SKM-1 (cell line): Measurements from ENCODE around the gene SLC15A4.
"Not testable (repeated sequence)": the region's sequence is repeated elsewhere in the genome, so short reads cannot be mapped to it uniquely, and the experiment has no call there.

Experiments
- DNase-seq: peaks from one replicate; lab custom pipeline; 2025; ENCODE audit not compliant: unreplicated experiment; lab: John Stamatoyannopoulos, UW

The SLC15A4 gene

DNA sequence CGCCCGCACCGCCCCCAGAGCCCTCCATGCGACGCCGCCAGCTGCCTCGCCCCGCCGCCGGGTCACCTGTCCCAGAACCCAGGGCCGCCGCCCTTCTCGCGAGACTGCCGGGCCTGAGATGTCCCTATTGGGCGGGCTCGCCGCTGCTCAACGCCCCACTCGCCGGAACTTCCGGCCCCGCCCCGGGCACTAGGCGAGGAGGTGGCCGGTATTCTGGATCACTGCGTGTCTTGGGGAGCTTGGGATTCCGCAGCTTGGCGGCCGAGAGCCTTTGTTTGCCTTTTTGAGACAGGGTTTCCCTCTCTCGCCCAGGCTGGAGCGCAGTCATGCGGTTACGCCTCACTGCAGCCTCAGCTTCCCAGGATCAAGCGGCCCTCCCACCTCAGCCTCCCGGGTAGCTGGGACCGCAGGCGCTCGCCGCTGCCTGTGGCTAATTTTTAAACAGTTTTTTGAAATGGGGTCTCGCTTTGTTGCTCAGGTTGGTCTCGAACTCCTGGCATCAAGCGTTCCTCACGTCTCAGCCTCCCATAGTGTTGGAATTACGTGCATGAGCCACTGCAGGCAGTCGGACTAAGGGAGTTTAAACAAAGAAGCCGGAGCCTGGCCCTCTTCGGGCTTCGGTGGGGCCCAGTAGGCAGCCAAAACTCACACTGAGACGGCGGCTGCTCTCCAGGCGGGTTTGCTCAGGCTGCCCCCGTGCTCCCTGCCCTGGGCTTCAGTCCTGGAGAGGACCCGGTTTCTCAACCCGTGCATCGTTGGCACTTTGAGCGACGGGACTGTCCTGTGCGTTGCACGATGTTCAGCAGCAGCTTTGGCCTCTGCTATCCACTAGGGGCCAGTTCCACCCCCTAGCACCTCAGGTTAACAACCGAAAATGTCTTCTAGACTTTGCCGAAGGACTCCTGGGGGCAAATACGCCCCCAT lies at the start of gene SLC15A4:
Gene SLC15A4 (minus strand): TSS at position 43 of the 924 bp plus-strand sequence. CDS start 15 bp downstream, at position 28.
- peak; percentile 23 for DNase-seq

DNA sequence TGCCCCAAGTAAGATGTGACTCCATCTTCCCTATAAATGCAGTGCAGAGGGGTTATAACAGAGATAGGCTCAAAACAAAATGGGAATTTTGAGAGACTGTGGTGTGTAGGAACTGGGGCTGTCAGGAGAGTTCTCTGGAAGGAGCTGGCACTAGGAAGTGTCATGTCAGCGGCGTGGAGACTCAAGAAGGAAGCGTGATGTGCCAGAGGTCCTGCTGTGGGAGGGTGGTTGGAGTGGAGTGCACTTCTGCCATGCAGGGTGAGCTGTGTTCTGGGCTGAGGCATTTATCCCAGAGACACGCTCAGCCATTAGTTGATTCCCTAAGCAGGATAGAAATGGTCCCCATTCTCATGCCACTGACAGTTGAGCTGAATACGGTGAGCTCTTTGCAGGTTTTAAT lies 48.5 kb upstream of the SLC15A4 start:
- no peak for DNase-seq

DNA sequence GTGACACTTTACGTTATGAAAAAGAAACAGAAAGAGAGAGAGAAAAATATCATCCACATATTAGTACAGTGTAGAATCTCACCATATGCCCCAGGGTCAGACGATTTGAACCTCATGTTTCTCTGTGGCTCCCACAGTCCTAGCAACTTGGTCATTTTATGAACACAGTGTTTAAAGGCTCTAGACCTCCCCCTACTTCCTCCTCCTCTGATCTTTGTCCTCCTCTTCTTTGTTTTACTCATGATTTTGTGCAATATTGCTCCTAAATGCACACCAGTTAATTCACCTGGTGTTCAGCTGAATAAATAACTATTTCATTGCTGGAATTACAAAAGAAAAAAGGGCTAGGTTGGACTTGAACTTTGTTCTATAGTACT lies 47.7 kb upstream of the SLC15A4 start:
- DNase-seq, result no peak

DNA sequence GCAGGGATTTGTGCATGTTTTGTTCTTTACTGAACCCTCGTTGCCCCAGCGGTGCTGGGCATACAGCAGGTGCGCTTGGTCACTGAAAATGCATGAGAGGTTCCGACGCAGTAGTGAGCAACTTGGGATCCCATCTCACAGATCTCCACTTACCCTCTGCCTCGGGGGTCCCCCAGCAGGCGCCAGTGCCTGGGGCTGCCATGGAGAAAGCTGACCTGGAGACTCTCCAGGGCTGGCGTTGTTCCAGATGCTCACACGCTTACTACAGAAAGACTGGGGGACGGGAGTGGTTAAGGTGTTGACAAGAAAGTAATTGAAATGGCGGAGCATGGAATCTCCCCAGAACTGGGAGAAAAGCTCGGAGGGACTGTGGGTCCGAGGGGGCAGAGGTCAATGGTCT lies 43.7 kb upstream of the SLC15A4 start:
- DNase-seq, result no peak

DNA sequence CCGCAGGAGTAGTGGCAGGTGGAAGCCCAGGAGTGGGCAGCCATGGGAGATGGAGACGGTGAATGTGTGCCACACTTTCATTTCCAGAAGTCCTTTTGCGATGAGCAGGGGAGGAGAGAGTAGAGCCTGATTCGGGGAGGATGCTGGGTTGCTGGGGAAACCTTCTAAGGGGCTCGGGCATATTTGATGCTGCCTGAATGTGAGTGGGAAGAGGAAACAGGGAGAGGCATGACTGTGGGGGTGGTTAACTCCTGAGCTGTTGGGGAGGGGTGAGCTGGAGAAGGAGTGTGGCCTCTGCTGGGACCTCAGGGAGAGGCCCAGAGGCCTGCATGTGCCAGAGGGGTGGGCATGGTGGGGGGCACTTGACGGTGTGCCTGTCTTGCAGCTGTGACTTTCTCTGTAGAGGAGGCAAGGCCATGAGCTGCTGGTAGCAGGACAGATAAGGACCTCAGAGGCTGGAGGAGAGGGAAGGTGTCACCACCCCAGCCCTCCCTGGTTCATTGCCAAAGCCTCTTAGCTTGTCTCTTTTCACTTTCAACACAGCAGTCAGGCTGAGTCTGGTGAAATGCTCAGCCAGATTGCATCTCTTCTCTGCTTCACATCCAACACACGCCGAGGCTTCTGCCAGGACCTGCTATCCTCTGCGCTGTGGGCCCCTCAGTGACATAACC lies 40.9 kb upstream of the SLC15A4 start:
- no peak for DNase-seq

DNA sequence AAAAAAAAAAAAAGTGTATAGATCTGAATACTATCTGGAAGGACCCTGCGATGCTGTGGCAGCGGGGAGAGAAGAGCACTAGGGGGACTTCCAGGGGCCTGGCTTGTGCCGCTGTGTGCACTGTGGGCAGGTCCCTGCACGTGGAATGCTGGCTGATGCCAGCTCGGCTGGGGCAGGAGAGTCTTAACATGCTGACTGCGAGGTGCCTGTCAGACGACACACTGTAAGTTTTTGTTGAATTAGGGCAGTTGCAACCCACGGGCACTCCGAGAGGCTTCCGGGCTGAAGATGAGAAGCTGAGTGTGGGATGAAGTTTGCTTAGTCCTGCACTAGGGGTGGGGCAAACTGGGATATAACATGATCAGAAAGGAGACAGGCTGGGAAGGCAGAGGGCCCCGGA lies 40.2 kb upstream of the SLC15A4 start:
- no peak for DNase-seq

DNA sequence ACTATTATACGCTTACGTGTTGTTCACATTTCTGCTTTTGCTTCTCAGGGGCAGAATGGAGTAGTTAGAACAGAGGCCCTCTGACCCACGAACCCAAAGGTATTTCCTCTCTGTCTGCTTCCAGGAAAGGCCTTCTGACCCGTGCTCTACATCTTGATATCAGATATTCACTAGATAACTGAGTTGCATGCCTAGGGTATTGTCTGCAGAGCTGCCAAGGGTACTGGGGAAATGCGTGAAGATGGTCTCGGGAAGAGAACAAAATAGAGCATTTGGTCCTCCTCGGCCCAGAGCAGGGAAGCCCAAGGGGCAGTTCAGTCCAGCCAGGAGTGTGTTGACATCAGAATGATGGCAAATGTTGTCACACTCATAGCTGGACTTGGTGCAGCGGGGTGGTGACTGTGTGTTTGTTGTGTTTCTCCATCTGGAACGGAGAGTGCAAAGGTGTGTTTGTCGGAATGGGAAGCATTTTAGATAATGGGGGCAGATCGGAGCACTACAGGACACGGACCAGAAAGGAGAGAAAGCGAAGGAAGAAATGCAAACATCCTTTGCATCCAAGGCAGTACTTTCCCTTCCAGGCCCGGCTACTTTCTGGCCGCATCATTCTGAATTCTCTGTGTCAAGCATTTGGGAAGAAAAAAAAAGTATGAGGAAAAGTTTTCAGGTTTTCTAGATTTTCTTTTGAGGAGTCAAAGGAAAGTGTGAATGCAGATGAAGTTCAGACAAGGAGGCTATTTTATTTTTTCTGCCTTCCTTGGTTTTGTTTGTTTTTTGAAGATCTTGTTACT lies 37.7 kb upstream of the SLC15A4 start:
- no peak for DNase-seq

DNA sequence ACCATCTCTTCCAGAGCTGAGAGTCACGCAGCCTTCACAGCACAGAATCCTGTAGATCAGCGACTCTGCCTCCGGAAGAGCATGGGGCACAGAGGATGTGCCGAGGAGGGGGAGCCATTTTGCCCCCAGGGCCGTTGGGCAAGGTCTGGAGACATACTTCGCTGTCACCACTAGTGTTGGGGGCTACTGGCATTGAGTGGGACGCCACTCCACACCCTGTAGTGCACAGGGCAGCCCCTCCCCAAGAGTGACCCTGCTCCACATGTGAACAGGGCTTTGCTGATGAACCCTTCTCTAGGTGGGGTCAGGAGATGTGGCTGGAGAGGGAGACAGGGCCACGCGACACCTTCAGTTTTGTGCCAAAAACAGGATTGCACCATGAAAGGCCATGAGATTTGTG lies 35.6 kb upstream of the SLC15A4 start:
- no peak for DNase-seq

DNA sequence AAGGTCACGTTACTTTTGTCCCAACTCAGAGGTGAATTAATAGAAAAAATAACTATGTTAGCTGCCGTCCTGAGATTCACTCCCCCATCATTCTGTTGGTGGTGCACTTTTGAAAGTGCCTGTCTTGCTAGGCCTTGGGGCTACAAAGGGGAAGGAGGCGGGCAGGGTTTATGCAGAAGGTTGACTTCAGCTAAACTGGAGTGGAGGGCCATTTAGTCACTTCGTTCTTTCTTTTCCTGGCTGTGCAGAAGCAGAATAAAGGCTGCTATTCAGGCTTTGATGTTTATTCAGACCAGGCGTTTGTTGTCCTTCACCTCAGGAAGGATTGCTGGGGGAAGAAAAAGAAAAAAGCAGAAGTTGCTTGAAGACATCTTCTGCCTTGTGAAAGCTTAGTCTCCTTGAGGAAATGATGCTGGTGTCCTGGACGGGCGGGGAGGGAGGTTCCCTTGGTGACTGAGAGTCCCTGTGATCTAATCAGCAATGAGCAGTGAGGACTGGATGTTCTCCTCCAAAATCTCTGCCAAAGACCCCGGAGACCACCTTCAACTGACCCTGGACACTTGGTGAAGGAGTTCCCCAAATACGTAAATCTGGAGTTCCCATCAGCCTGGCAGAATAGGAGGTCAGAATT lies 33.5 kb upstream of the SLC15A4 start:
- DNase-seq, result no peak

DNA sequence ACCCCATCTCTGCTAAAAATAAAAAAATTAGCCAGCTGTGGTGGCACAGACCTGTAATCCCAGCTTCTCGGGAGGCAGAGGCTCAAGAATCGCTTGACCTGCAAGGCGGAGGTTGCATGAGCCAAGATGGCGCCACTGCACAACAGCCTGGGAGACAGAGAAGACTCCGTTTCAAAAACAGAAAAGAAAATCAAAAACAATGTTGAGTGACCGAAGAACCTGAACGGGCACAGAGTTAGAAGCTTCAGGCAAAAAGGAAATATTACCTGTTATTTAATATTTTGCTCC lies 33.0 kb upstream of the SLC15A4 start:
- DNase-seq, result no peak

DNA sequence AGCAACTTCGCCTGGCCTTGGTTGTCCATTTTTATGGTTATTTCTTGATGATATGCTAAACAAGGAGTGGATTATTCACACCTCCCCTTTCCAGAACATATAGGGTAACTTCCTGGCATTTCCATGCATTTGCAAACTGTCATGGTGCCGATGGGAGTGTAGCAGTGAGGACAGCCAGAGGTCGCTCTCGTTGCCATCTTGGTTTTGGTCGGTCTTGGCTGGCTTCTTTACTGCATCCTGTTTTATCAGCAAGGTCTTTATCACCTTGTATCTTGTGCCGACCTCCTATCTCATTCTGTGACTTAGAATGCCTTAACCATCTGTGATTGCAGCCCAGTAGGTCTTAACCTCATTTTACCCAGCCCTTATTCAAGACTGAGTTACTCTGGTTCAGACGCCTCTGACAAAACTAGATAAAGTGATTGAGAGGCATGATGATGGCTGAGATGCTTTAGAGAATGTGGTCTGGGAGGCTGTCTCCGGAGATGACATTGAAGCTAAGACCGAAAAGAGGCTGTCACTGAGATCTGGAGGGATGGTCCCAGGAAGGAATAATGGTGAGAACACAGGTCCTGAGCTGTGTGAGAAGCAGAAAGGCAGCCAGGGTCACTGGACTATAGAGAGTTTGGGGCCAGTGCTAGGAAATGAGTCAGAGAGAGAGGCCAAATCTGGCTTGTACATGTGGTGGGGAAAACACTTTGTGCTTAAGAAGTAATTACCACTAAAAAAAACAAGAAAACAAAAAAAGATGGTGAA lies 32.5 kb upstream of the SLC15A4 start:
- no peak for DNase-seq

DNA sequence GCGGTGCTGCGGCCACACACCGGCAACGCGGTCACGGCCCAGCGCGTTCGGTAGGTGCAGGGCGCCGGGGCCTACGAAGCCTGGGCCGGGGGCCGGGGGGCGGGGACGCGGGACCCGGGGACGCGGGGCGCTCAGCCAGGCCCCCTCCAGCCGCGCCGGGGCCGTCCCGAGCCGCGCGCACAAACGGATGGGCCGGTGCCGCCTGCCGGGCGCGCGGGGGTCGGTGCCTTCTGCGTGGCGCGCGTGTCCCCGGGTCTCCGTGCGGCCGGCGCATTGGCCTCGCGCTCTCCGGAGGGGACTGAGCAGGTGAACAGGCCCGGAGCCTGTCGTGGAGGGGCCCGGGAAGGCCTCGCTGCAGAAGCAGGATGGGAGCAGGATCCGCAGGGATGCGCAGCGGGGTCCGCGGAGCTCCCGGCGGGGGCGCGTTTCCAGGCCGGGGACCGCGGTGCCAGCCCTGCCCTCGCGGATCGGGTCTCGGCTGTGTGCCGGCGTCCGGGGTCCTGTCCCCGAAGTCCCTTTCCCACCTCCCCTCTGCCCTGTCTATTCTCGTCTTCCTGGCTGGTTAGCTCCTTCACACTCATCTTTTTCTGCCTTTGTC lies 29.9 kb upstream of the SLC15A4 start:
- DNase-seq, result no peak

DNA sequence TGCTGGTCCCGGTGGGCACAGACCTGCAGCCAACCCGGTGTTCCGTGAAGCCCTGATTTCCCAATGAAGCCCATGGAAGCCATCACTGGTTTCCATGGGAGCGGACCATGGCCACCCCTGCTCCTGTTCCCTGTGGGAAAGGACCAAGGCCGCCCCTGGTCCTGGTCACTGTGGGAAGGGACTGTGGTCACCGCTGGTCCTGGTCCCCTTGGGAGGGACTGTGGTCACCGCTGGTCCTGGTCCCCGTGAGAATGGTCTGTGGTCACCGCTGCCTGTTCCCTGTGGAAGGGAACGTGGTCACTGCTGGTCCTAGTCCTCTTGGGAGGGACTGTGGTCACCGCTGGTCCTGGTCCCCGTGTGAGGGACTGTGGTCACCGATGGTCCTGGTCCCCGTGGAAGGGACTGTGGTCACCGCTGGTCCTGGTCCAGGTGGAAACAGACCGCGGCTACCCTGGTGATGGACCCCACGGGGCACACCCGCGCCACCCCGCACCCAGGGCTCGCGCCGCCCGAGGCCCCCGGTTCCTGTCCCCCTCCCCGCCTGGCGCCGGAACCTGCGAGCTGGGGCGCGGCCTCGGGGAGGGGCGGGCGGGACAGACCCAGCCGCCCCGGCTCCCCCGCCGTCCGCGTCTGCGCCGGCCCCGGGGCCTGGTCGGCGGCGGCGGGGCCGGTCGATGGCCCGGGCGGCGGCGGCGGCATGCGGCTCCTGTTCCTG lies 29.3 kb upstream of the SLC15A4 start, which contains the start of gene GLT1D1:
Gene GLT1D1 (plus strand): TSS at position 594 of the 715 bp plus-strand sequence. CDS start 104 bp downstream, at position 698.
- no peak for DNase-seq

DNA sequence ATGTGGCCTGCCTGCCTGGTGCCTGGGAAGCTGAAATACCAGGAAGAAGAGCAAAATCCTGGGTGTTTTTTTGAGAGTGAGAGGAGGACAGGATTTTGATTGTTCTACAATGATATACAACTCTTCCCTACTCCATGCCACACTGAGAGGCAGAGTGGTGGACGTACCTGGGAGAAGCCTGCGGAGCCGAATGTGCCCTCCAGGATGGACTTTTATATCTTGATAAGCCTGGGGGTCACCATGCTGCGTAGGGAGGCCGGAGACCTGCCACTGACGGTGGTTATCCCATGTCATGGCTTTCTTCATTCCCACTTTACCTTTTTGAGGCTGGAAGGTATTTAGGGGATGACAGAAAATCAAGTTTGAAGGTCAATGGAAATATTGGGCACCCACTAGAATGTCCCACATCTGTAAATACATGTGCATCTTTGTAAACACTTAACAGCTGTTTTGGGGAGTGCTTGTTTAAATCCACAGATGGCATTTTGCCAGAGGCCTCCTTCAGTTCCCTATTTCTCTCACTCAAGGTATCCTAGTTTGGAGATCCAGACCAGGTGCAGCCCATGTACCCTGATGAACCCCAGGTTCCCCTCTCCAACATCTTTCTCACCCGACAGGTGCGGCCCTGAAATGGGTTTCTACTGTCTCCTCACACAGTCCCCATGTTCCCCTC lies 28.4 kb upstream of the SLC15A4 start:
- no peak for DNase-seq

DNA sequence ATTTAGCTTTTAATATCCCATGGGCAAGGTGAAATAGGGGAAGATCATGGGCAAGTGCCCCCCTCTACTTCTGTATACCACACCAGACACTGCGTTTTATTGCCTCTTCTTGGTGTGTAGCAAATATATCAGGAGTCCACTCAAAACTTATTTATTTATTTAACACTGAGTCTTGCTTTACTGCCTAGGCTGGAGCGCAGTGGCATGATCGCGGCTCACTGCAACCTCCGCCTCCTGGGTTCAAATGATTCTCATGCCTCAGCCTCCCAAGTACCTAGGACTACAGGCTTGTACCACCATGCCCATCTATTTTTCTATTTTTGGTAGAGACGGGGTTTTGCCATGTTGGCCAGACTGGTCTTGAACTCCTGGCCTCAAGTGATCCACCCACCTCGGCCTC lies 27.7 kb upstream of the SLC15A4 start:
- not testable (repeated sequence) for DNase-seq

DNA sequence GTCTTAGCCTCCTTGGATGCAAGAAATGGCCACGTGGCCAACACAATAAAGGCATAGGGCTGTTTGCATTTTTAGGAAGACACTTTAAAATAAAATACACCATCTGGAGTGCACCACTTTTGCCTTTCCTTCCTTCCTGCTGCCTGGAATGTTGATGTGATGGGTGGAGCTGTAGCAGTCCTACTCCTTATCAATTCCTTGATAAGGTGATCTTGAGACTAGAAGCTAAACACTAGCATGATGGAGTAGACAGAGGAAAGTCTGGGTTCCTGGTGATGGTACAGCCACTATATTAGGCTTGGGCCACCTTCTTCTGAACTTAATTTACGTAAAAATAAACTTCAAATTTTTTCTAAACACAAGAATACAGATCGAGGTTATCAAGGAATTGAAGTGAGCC lies 26.6 kb upstream of the SLC15A4 start:
- DNase-seq, result no peak

DNA sequence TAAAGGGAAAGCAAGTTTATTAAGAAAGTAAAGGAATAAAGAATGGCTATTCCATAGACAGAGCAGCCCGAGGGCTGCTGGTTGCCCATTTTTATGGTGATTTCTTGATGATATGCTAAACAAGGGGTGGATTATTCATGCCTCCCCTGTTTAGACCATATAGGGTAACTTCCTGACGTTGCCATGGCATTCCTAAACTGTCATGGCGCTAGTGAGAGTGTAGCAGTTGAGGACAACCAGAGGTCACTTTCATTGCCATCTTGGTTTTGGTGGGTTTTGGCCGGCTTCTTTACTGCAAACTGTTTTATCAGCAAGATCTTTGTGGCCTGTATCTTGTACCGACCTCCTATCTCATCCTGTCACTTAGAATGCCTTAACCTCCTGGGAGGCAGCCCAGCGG lies 26.0 kb upstream of the SLC15A4 start:
- not testable (repeated sequence) for DNase-seq

DNA sequence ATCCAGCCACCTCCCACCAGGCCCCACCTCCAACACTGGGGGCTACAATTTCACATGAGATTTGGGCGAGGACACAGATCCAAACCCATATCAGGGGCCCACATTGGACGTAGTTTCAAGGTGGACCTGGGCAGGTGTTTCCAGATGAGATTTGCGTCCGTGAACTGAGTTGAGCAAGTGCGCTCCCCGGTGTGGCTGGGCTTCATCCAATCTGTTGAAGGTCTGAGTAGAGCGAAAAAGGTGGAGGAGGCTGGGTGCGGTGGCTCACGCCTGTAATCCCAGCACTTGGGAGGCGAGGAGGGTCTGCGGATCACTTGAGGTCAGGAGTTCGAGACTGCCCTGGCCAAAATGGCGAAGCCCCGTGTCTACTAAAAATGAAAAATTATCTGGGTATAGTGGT lies 24.6 kb upstream of the SLC15A4 start:
- DNase-seq, result no peak

DNA sequence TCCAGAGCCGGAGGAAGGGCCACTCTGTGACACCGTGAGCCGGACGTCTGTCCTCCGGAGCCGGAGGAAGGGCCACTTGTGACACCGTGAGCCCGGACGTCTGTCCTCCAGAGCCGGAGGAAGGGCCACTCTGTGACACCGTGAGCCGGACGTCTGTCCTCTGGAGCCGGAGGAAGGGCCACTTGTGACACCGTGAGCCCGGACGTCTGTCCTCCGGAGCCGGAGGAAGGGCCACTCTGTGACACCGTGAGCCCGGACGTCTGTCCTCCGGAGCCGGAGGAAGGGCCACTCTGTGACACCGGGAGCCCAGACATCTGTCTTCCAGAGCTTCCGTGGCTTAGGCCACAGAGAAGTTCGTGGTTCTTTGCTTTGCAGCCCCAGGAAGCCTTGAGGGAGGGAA lies 22.9 kb upstream of the SLC15A4 start:
- DNase-seq, result not testable (repeated sequence)
